Keratinocyte (primary cell): ENCODE results near the gene TRAPPC2L. TPM values are rescaled to one million over a fixed set of nuclear protein-coding genes. Genes with fewer than 3 reads are reported as not detected.

ENCODE experiments used
- DNase-seq: peaks from one replicate; pipeline ENCODE4 v3.0.0-alpha.2; 2011; ENCODE audit warnings: low read depth, missing footprints, low spot score
- FAIRE-seq: peaks from 2 replicates; lab custom pipeline; 2011; peaks lifted over from hg19 to GRCh38; lab: Jason Lieb, UNC
- H2AFZ ChIP-seq: 2 replicates; pipeline ENCODE4 v1.6.0; 2012; ENCODE audit warnings: low read length, control low read depth, inconsistent platforms; ENCODE audit not compliant: control insufficient read depth
- H3K27ac ChIP-seq: 2 replicates; pipeline ENCODE4 v1.5.1; 2011; ENCODE audit warnings: low read length; ENCODE audit not compliant: control insufficient read depth, insufficient read depth
- H3K27me3 ChIP-seq: 3 replicates; pipeline ENCODE4 v1.6.0; 2011; ENCODE audit warnings: low read length; ENCODE audit not compliant: control insufficient read depth, insufficient read depth; ENCODE audit errors: extremely low read depth
- H3K36me3 ChIP-seq, 2 experiments: 2 replicates in 1 of 2; 3 replicates in 1 of 2; pipeline ENCODE4 v1.5.1; 2011; ENCODE audit warnings: low read length in 2 of 2, mild to moderate bottlenecking in 1 of 2; ENCODE audit not compliant: control insufficient read depth in 2 of 2, insufficient read depth in 2 of 2; ENCODE audit errors: extremely low read depth in 1 of 2
- H3K4me1 ChIP-seq: 3 replicates; pipeline ENCODE4 v1.5.1; 2011; ENCODE audit warnings: low read length; ENCODE audit not compliant: control insufficient read depth, insufficient read depth; ENCODE audit errors: extremely low read depth
- H3K4me2 ChIP-seq: 3 replicates; pipeline ENCODE4 v1.6.0; 2011; ENCODE audit warnings: low read depth, low read length; ENCODE audit not compliant: control insufficient read depth, insufficient read depth; ENCODE audit errors: extremely low read depth
- H3K4me3 ChIP-seq, 3 experiments: fragments of 200-600 bp in 1 of 3; sonication (generic) in 1 of 3; 2 replicates in 2 of 3; 3 replicates in 1 of 3; pipeline ENCODE4 v1.5.1; 2011 to 2016; ENCODE audit warnings: low read length in 3 of 3, mild to moderate bottlenecking in 3 of 3, control low read depth in 2 of 3, inconsistent platforms in 1 of 3, low read depth in 1 of 3, mixed read lengths in 1 of 3, mixed run types in 1 of 3, moderate library complexity in 1 of 3; ENCODE audit not compliant: control insufficient read depth in 2 of 3, insufficient read depth in 2 of 3; ENCODE audit errors: extremely low read depth in 1 of 3
- H3K79me2 ChIP-seq: 2 replicates; pipeline ENCODE4 v1.6.0; 2012; ENCODE audit warnings: low read length; ENCODE audit not compliant: control insufficient read depth, insufficient read depth
- H3K9ac ChIP-seq: 3 replicates; pipeline ENCODE4 v1.6.0; 2011; ENCODE audit warnings: low read length; ENCODE audit not compliant: control insufficient read depth, insufficient read depth; ENCODE audit errors: extremely low read depth
- H3K9me1 ChIP-seq: 3 replicates; pipeline ENCODE4 v1.6.0; 2011; ENCODE audit warnings: low read length; ENCODE audit not compliant: control insufficient read depth, insufficient read depth; ENCODE audit errors: extremely low read depth
- H3K9me3 ChIP-seq: 2 replicates; pipeline ENCODE4 v1.5.1; 2012; ENCODE audit warnings: low read depth, low read length; ENCODE audit not compliant: control insufficient read depth
- H4K20me1 ChIP-seq: 3 replicates; pipeline ENCODE4 v1.6.0; 2011; ENCODE audit warnings: low read length; ENCODE audit not compliant: control insufficient read depth, insufficient read depth; ENCODE audit errors: extremely low read depth
- CTCF ChIP-seq, 3 experiments: IDR thresholded peaks in 1 of 3; conservative IDR thresholded peaks in 1 of 3; optimal IDR thresholded peaks in 1 of 3; 2 replicates in 2 of 3; 3 replicates in 1 of 3; pipeline versions ENCODE3 to v1.5.1; 2011; ENCODE audit warnings: low read length in 3 of 3, mild to moderate bottlenecking in 3 of 3, moderate library complexity in 2 of 3, control low read depth in 1 of 3, inconsistent platforms in 1 of 3; ENCODE audit not compliant: insufficient read depth in 2 of 3; ENCODE audit errors: extremely low read depth in 1 of 3
- EZH2 ChIP-seq: IDR thresholded peaks from one replicate; pipeline ENCODE4 v1.6.1; 2012; ENCODE audit warnings: inconsistent platforms, mild to moderate bottlenecking, low read length, moderate library complexity
- dilution Hi-C: fragments of 300-500 bp; cut with MboI; formaldehyde crosslinking; loops from one replicate; pipeline ENCODE4 v1.7.0; 2020; ENCODE audit warnings: low sequenced_read_pairs; ENCODE audit not compliant: extremely low pct_ligation_motif_present
- polyA plus RNA-seq, 5 experiments: library from polyadenylated mRNA; depleted of rRNA in 3 of 5; stranded (reverse) in 3 of 5; stranded (forward) in 1 of 5; unstranded in 1 of 5; fragments of >200 nt; gene quantifications; 1 replicate in 1 of 5; 2 replicates in 3 of 5; 3 replicates in 1 of 5; pipeline versions ENCODE4 v1.2.1 to v1.2.3, GENCODE V29; 2011 to 2012; ENCODE audit warnings: missing spikeins in 2 of 5, low read depth in 1 of 5, low replicate concordance in 1 of 5

TRAPPC2L gene
- polyA plus RNA-seq, 1 donor (not counting 4 experiments of a cell fraction or from before 2014, with no cell fraction given) = 139 TPM

DNA sequence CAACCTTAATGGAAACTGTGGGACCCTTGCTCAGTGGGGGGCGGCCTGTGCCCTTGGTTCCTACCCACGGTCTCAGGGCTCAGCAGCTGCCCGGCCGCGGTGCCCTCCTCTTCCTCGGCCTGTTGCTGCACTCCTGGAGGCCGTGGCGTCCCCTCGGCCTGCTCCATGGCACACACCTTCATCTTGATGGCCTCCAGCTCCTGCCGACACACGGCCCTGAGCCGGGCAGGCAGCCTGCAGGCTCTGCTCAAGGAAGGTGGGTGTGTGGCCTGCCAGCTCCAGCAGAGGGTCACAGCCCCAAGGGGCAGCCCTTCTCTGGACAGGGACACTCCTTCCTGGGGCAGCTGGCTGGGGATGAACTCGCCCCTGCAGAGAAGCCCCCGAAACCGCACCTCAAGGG, 8.8 kb downstream of the TRAPPC2L start:
- peaks cover 0 to 8% of the 10 kb centered on the region in 2 experiments for H3K36me3 ChIP-seq
- H3K4me1 ChIP-seq = no peaks in the 10 kb centered on the region
- FAIRE-seq (no peak), DNase-seq (no peak)
- no peaks in the 10 kb centered on the region for H3K9me3 ChIP-seq
- no peak overlapping the region for H3K4me2 ChIP-seq
- H3K27me3 ChIP-seq = peaks cover 21% of the 10 kb centered on the region
- H3K4me3 ChIP-seq = no peak overlapping the region
- H3K79me2 ChIP-seq = no peaks in the 10 kb centered on the region
- no peak overlapping the region for H3K27ac ChIP-seq
- H2AFZ ChIP-seq = no peak overlapping the region
- dilution Hi-C loops = no loop called here
- H3K9me1 ChIP-seq = no peaks in the 10 kb centered on the region
- no peak overlapping the region for H3K9ac ChIP-seq
- H4K20me1 ChIP-seq = no peaks in the 10 kb centered on the region
- TF ChIP-seq CTCF (optimal IDR thresholded peaks at IDR 0.05 in 1 of 3, IDR thresholded peaks at IDR 0.05 in 1 of 3, conservative IDR thresholded peaks at IDR 0.05 in 1 of 3; ENCODE audit: extremely low read depth in 1 of 3, insufficient read depth in 2 of 3, low read length in 3 of 3) = no peak
- no peak for TF ChIP-seq EZH2

- H2AFZ ChIP-seq = no peak within 1 kb of the TSS
- H3K27ac ChIP-seq = no peak within 1 kb of the TSS
- no peaks in the 10 kb centered on the region for H3K4me1 ChIP-seq
- H3K79me2 ChIP-seq = no peaks in the 10 kb centered on the region
- H3K4me3 ChIP-seq = no peak within 1 kb of the TSS
- TF ChIP-seq CTCF (optimal IDR thresholded peaks at IDR 0.05 in 1 of 3, IDR thresholded peaks at IDR 0.05 in 1 of 3, conservative IDR thresholded peaks at IDR 0.05 in 1 of 3; ENCODE audit: extremely low read depth in 1 of 3, insufficient read depth in 2 of 3, low read length in 3 of 3) = no peak
- TF ChIP-seq EZH2 = no peak
- no peaks in the 10 kb centered on the region for H4K20me1 ChIP-seq
- DNase-seq (no peak), FAIRE-seq (no peak)
- H3K36me3 ChIP-seq = peaks cover 0 to 6% of the 10 kb centered on the region in 2 experiments
- H3K4me2 ChIP-seq = no peak within 1 kb of the TSS
- H3K9me1 ChIP-seq = no peaks in the 10 kb centered on the region
- H3K9ac ChIP-seq = no peak within 1 kb of the TSS
- H3K27me3 ChIP-seq = peaks cover 27% of the 10 kb centered on the region
- no peaks in the 10 kb centered on the region for H3K9me3 ChIP-seq
- dilution Hi-C loops = no loop called here
Measured at GRCh38 chr16:88866151-88866920, 9.4 kb downstream of the TRAPPC2L start, which contains the start of gene PABPN1L. Gene PABPN1L (minus strand): TSS chr16:88866660. CDS start chr16:88866606, 54 bp downstream.
